ENCODE measurements around the gene TRIM13.
"Not testable (repeated sequence)": the region's sequence is repeated elsewhere in the genome, so short reads cannot be mapped to it uniquely, and the experiment has no call there.

GRCh38 chr13:49990612-49991011, 6.2 kb upstream of the TRIM13 start:
- TF ChIP-seq, protein P1, sequence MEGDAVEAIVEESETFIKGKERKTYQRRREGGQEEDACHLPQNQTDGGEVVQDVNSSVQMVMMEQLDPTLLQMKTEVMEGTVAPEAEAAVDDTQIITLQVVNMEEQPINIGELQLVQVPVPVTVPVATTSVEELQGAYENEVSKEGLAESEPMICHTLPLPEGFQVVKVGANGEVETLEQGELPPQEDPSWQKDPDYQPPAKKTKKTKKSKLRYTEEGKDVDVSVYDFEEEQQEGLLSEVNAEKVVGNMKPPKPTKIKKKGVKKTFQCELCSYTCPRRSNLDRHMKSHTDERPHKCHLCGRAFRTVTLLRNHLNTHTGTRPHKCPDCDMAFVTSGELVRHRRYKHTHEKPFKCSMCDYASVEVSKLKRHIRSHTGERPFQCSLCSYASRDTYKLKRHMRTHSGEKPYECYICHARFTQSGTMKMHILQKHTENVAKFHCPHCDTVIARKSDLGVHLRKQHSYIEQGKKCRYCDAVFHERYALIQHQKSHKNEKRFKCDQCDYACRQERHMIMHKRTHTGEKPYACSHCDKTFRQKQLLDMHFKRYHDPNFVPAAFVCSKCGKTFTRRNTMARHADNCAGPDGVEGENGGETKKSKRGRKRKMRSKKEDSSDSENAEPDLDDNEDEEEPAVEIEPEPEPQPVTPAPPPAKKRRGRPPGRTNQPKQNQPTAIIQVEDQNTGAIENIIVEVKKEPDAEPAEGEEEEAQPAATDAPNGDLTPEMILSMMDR (conservative IDR thresholded peaks at IDR 0.05 in 1 of 2, IDR thresholded peaks at IDR 0.05 in 1 of 2; ENCODE audit: low read depth in 1 of 2, low read length in 2 of 2), result not testable (repeated sequence)
- not testable (repeated sequence) for TF ChIP-seq EZH2 (IDR thresholded peaks at IDR 0.05; ENCODE audit: low read length, missing control alignments)

Measured in fibroblast of lung (primary cell).